H1 (cell line): ENCODE measurements around the gene DAAM1. TPM values are rescaled to one million over a fixed set of nuclear protein-coding genes. Genes with fewer than 3 reads are reported as not detected.

Experiments
- ASH2L ChIP-seq: fragments of 200-600, 300-600 bp; sonication (generic); IDR thresholded peaks from one replicate; pipeline ENCODE4 v1.7.1; 2017; ENCODE audit warnings: low read length
- ATF3 ChIP-seq: IDR thresholded peaks from 2 replicates; pipeline ENCODE4 v1.6.1; 2011; ENCODE audit warnings: low read depth, mild to moderate bottlenecking, low read length; ENCODE audit not compliant: insufficient read depth
- BACH1 ChIP-seq: IDR thresholded peaks from 2 replicates; pipeline ENCODE4 v1.6.1; 2012; ENCODE audit warnings: low read length, improper control_type of control experiment
- CBX5 ChIP-seq: fragments of 300-800, 300-1000 bp; sonication (generic); IDR thresholded peaks from 2 replicates; pipeline ENCODE4 v1.7.1; 2016; ENCODE audit warnings: antibody characterized with exemption, low read length, low read depth
- CHD7 ChIP-seq: fragments of 300-600 bp; sonication (generic); IDR thresholded peaks from 2 replicates; pipeline ENCODE4 v1.7.1; 2012; ENCODE audit warnings: low read length, moderate library complexity, mild to moderate bottlenecking, inconsistent platforms; ENCODE audit not compliant: insufficient replicate concordance
- polyA plus RNA-seq, 7 experiments: library from polyadenylated mRNA; depleted of rRNA in 3 of 7; stranded (reverse) in 5 of 7; unstranded in 2 of 7; fragments of >200 nt in 5 of 7; fragments of 200-250 nt in 2 of 7; gene quantifications; 1 replicate in 5 of 7; 2 replicates in 1 of 7; 4 replicates in 1 of 7; pipeline versions ENCODE4 v1.2.1 to v1.2.3, GENCODE V29; 2011 to 2013; ENCODE audit warnings: missing spikeins in 2 of 7, mixed read lengths in 2 of 7
- total RNA-seq: library from RNA; stranded (reverse); fragmentation: NEBNext Ultra II Directional; extraction: Animal tissue kit (Norgen Biotek cat#: 25700); gene quantifications from 2 replicates; pipeline ENCODE4 v1.2.1, GENCODE V29; 2021

DAAM1 gene
- total and polyA plus RNA-seq, 2 of the 8 experiments (the other 6 are each of a cell fraction or from before 2014, with no cell fraction given), result 5.0 to 44.9 TPM

DNA sequence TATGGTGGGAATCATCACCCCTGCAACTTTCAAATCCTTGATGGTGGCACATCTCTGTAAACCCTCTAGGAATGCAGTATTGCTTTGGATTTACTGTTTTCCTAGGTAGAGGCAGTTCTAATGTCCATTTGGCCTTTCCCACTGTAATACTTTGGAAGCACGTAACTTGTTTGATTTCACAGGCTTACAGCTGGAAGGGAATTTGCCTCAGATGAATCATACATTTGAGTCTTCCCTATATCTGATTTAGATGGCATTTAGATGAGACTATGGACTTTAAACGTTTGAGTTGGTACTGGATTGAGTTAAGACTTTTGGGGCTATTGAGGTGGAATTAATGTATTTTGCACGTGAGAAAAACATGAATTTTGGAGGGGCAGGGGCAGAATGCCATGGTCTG is 35.9 kb downstream of the DAAM1 start (continued):
- TF ChIP-seq CHD7 (no peak), BACH1 (no peak), CBX5 (no peak), ATF3 (no peak), ASH2L (no peak)
- TF ChIP-seq, all 59 proteins: peak for 0
